ENCODE results near the gene KCNN1.

GRCh38 chr19:18046059-18046718, 79.3 kb downstream of the KCNN1 start:
- TF ChIP-seq CTCF (conservative IDR thresholded peaks at IDR 0.05; ENCODE audit: low read length) (no peak), EZH2phosphoT487 (IDR thresholded peaks at IDR 0.05; ENCODE audit: borderline replicate concordance) (no peak)

All from Loucy (cell line).